ENCODE measurements around the gene AK4. TPM values are rescaled to one million over a fixed set of nuclear protein-coding genes. Genes with fewer than 3 reads are reported as not detected.

Gene AK4
- total RNA-seq, 1 experiment from 2014 or later = 180 TPM

- TF ChIP-seq E2F1 (CRISPR knock-in tag; IDR thresholded peaks at IDR 0.05) (no peak), ATF6 (CRISPR knock-in tag; IDR thresholded peaks at IDR 0.05) (no peak), PRRX2 (CRISPR knock-in tag; IDR thresholded peaks at IDR 0.05) (no peak), IRF2 (CRISPR knock-in tag; IDR thresholded peaks at IDR 0.05; ENCODE audit: borderline replicate concordance, low read depth) (no peak)
These were observed 28.1 kb downstream of the AK4 start (continued) for GRCh38 chr1:65176056-65176450.

GRCh38 chr1:65176591-65176990, 28.6 kb downstream of the AK4 start:
- ChIA-PET POLR2A (interaction anchor here (0.6 kb wide), 1 partner anchor 10 kb away, joined by 4 read pairs; no protein-coding TSS in a partner anchor), CTCF (interaction anchor here (0.6 kb wide), 1 partner anchor 9 kb away, joined by 3 read pairs; no protein-coding TSS in a partner anchor)
- Mint-ChIP-seq H3K27ac (peak overlapping the region; percentile 79; the same call in 1 of the 2 replicates), H3K9me3 (no peaks in the 10 kb centered on the region), H3K4me3 (0 out of 2 replicates have a peak overlapping the region, but pooled peaks have one; percentile 4), H3K4me1 (peaks cover 86% of the 10 kb centered on the region), H3K27me3 (ENCODE audit: low read depth) (no peaks in the 10 kb centered on the region), H3K36me3 (no peaks in the 10 kb centered on the region)
- no peak for DNase-seq (ENCODE audit: low spot score)
- ATAC-seq = no peak
- no peak for TF ChIP-seq TP53 (CRISPR knock-in tag; IDR thresholded peaks at IDR 0.05)
- TF ChIP-seq ZBTB43 (CRISPR knock-in tag; IDR thresholded peaks at IDR 0.05) = no peak
- no peak for TF ChIP-seq PREB (CRISPR knock-in tag; IDR thresholded peaks at IDR 0.05; ENCODE audit: borderline replicate concordance)
- no peak for TF ChIP-seq GRHL2 (CRISPR knock-in tag; IDR thresholded peaks at IDR 0.05; ENCODE audit: insufficient replicate concordance, severe bottlenecking)
- no peak for TF ChIP-seq CDX4 (CRISPR knock-in tag; IDR thresholded peaks at IDR 0.05; ENCODE audit: borderline replicate concordance)
- TF ChIP-seq RORB (CRISPR knock-in tag; IDR thresholded peaks at IDR 0.05) = no peak
- TF ChIP-seq TCF7 (CRISPR knock-in tag; IDR thresholded peaks at IDR 0.05; ENCODE audit: low read depth) = no peak
- TF ChIP-seq GTF2I (CRISPR knock-in tag; conservative IDR thresholded peaks at IDR 0.05) = no peak
- TF ChIP-seq ZNF232 (CRISPR knock-in tag; IDR thresholded peaks at IDR 0.05) = no peak
- TF ChIP-seq FOXJ3 (CRISPR knock-in tag; IDR thresholded peaks at IDR 0.05; ENCODE audit: borderline replicate concordance) = no peak
- TF ChIP-seq ELF4 (CRISPR knock-in tag; IDR thresholded peaks at IDR 0.05; ENCODE audit: low read depth) = no peak
- no peak for TF ChIP-seq ZNF532 (CRISPR knock-in tag; IDR thresholded peaks at IDR 0.05; ENCODE audit: borderline replicate concordance)
- no peak for TF ChIP-seq ZNF396 (CRISPR knock-in tag; IDR thresholded peaks at IDR 0.05; ENCODE audit: borderline replicate concordance)
- no peak for TF ChIP-seq USF1 (CRISPR knock-in tag; IDR thresholded peaks at IDR 0.05)
- TF ChIP-seq RELA (CRISPR knock-in tag; IDR thresholded peaks at IDR 0.05; ENCODE audit: borderline replicate concordance) = no peak
- no peak for TF ChIP-seq ATF3 (CRISPR knock-in tag; conservative IDR thresholded peaks at IDR 0.05)
- no peak for TF ChIP-seq USF2 (CRISPR knock-in tag; IDR thresholded peaks at IDR 0.05)
- TF ChIP-seq E2F1 (CRISPR knock-in tag; IDR thresholded peaks at IDR 0.05) = no peak
- no peak for TF ChIP-seq ZNF263 (CRISPR knock-in tag; IDR thresholded peaks at IDR 0.05; ENCODE audit: low read depth)
